Dermis microvascular lymphatic vessel endothelial cell (primary cell): Measurements from ENCODE around the gene WNT9B. TPM values are rescaled to one million over a fixed set of nuclear protein-coding genes. Genes with fewer than 3 reads are reported as not detected.

Experiments
- DNase-seq, 2 donors: peaks; one replicate each; pipeline versions ENCODE4 v3.0.0 to v3.0.0-alpha.2; 2010; ENCODE audit warnings: low read depth in 2 of 2
- total RNA-seq: library from RNA; depleted of rRNA; stranded (reverse); fragments of >200 nt; gene quantifications from 2 replicates; pipeline ENCODE4 v1.2.1, GENCODE V29; 2014

WNT9B gene
- total RNA-seq, 1 donor from 2014 or later, result not detected

GRCh38 chr17:46853896-46854444 is 2.6 kb downstream of the WNT9B start:
- no peak for DNase-seq

GRCh38 chr17:46854515-46854914 is 3.1 kb downstream of the WNT9B start:
- DNase-seq, result no peak

GRCh38 chr17:46854948-46855347 is 3.6 kb downstream of the WNT9B start:
- no peak for DNase-seq

GRCh38 chr17:46857600-46857999 is 6.2 kb downstream of the WNT9B start:
- no peak for DNase-seq

GRCh38 chr17:46859996-46860395 is 8.6 kb downstream of the WNT9B start:
- no peak for DNase-seq

GRCh38 chr17:46862949-46863348 is 11.6 kb downstream of the WNT9B start:
- no peak for DNase-seq

- no peak for DNase-seq
Measured at GRCh38 chr17:46863383-46864121, 12.2 kb downstream of the WNT9B start.

- DNase-seq, result no peak
Measured at GRCh38 chr17:46865100-46865499, 13.7 kb downstream of the WNT9B start.

GRCh38 chr17:46866325-46866724 is 14.9 kb downstream of the WNT9B start:
- no peak for DNase-seq

GRCh38 chr17:46866747-46867146 is 15.4 kb downstream of the WNT9B start:
- DNase-seq, result no peak

GRCh38 chr17:46868689-46869187 is 17.4 kb downstream of the WNT9B start:
- DNase-seq, result no peak

GRCh38 chr17:46869296-46869695 is 17.9 kb downstream of the WNT9B start:
- DNase-seq, result no peak

- DNase-seq, result no peak
Measured at GRCh38 chr17:46869975-46870803, 18.8 kb downstream of the WNT9B start.

- DNase-seq, result no peak
Measured at GRCh38 chr17:46872421-46872820, 21.0 kb downstream of the WNT9B start.

- no peak for DNase-seq
Measured at GRCh38 chr17:46873941-46874645, 22.7 kb downstream of the WNT9B start.

GRCh38 chr17:46874906-46875305 is 23.5 kb downstream of the WNT9B start:
- DNase-seq, result no peak

- no peak for DNase-seq
Measured at GRCh38 chr17:46875849-46876352, 24.5 kb downstream of the WNT9B start.

- DNase-seq, result no peak
Measured at GRCh38 chr17:46876353-46876887, 25.0 kb downstream of the WNT9B start.

GRCh38 chr17:46876926-46877325 is 25.5 kb downstream of the WNT9B start:
- no peak for DNase-seq

- no peak for DNase-seq
Measured at GRCh38 chr17:46877466-46877865, 26.1 kb downstream of the WNT9B start.

- DNase-seq, result no peak
Measured at GRCh38 chr17:46878055-46878454, 26.7 kb downstream of the WNT9B start.
